CD4-positive, alpha-beta T cell treated with Interleukin-15 for 1 hour (primary cell): ENCODE results near the gene KNCN.

Experiments used
- DNase-seq: peaks from one replicate; pipeline ENCODE4 v3.0.0-alpha.2; 2020

The KNCN gene

GRCh38 chr1:46551597-46552095, at the start of gene KNCN:
TSS of gene KNCN (minus strand) at chr1:46551647. CDS start at chr1:46551215, 432 bp downstream.
- no peak for DNase-seq

- DNase-seq, result no peak
Measured at GRCh38 chr1:46599059-46599970, 47.9 kb upstream of the KNCN start.

GRCh38 chr1:46596846-46597245, 45.4 kb upstream of the KNCN start:
- DNase-seq, result no peak

- no peak for DNase-seq
Measured at GRCh38 chr1:46596036-46596435, 44.6 kb upstream of the KNCN start.

- peak; percentile 56 for DNase-seq
Measured at GRCh38 chr1:46595127-46595526, 43.7 kb upstream of the KNCN start.

GRCh38 chr1:46594063-46594462, 42.6 kb upstream of the KNCN start:
- no peak for DNase-seq

- DNase-seq, result no peak
Measured at GRCh38 chr1:46592823-46593222, 41.4 kb upstream of the KNCN start.

GRCh38 chr1:46589529-46589928, 38.1 kb upstream of the KNCN start:
- DNase-seq, result no peak

GRCh38 chr1:46587069-46587468, 35.6 kb upstream of the KNCN start:
- peak; percentile 27 for DNase-seq

GRCh38 chr1:46585312-46585938, 34.0 kb upstream of the KNCN start:
- no peak for DNase-seq

GRCh38 chr1:46583494-46583893, 32.0 kb upstream of the KNCN start:
- DNase-seq, result no peak

GRCh38 chr1:46582972-46583371, 31.5 kb upstream of the KNCN start:
- no peak for DNase-seq

- DNase-seq, result no peak
Measured at GRCh38 chr1:46581681-46582455, 30.4 kb upstream of the KNCN start.

GRCh38 chr1:46580140-46580903, 28.9 kb upstream of the KNCN start:
- DNase-seq, result peak; percentile 21

- DNase-seq, result no peak
Measured at GRCh38 chr1:46577671-46578070, 26.2 kb upstream of the KNCN start.

- no peak for DNase-seq
Measured at GRCh38 chr1:46576596-46576995, 25.1 kb upstream of the KNCN start.

GRCh38 chr1:46575778-46576177, 24.3 kb upstream of the KNCN start:
- no peak for DNase-seq

GRCh38 chr1:46575300-46575699, 23.9 kb upstream of the KNCN start:
- DNase-seq, result no peak

- DNase-seq, result no peak
Measured at GRCh38 chr1:46571691-46572225, 20.3 kb upstream of the KNCN start.

- DNase-seq, result no peak
Measured at GRCh38 chr1:46569884-46570725, 18.7 kb upstream of the KNCN start.

- DNase-seq, result no peak
Measured at GRCh38 chr1:46569116-46569515, 17.7 kb upstream of the KNCN start.
